IMR-90 (cell line): ENCODE results near the gene DNAJB8. TPM values are rescaled to one million over a fixed set of nuclear protein-coding genes. Genes with fewer than 3 reads are reported as not detected.

ENCODE experiments used
- ATAC-seq: fragments of 200-7000 bp; cut with Tn5 transposase; 2 replicates; pipeline ENCODE4 v1.9.1; 2020; ENCODE audit warnings: low read depth, mild to moderate bottlenecking, moderate library complexity
- BruUV-seq: library from RNA; stranded (reverse); fragments of 400-500 nt; replicated peaks from 2 replicates; lab custom pipeline; 2021; lab: Mats Ljungman, UMichigan
- CTCF ChIA-PET: fragments of 300-600 bp; formaldehyde crosslinking; extraction: SDS; loops from one replicate; lab custom pipeline; 2021; ENCODE audit warnings: antibody characterized with exemption; lab: Yijun Ruan, JAX
- POLR2A ChIA-PET: fragments of 300-600 bp; sonication (Branson Sonifier 250); formaldehyde crosslinking; loops from one replicate; lab custom pipeline; 2022; ENCODE audit warnings: antibody characterized with exemption; ENCODE audit not compliant: unreplicated experiment; lab: Charles Lee
- DNase-seq: peaks from one replicate; pipeline ENCODE4 v3.0.0; 2013
- H2AFZ ChIP-seq: replicated peaks from 2 replicates; pipeline ENCODE3; 2013; ENCODE audit warnings: low read length, mild to moderate bottlenecking; ENCODE audit not compliant: poor library complexity
- H2AK5ac ChIP-seq: 2 replicates; pipeline ENCODE4 v1.6.1; 2013; ENCODE audit warnings: low read depth, low read length, inconsistent platforms
- H2AK9ac ChIP-seq: replicated peaks from 2 replicates; pipeline ENCODE3; 2013; ENCODE audit warnings: mild to moderate bottlenecking, low read depth, low read length, moderate library complexity; ENCODE audit not compliant: poor library complexity
- H2BK120ac ChIP-seq: 2 replicates; pipeline ENCODE4 v1.6.1; 2013; ENCODE audit warnings: low read depth, low read length, inconsistent platforms
- H2BK15ac ChIP-seq: 3 replicates; pipeline ENCODE4 v1.6.1; 2013; ENCODE audit warnings: low read depth, low read length, inconsistent platforms
- H2BK20ac ChIP-seq: 2 replicates; pipeline ENCODE4 v1.6.1; 2013; ENCODE audit warnings: low read depth, mild to moderate bottlenecking, inconsistent platforms, low read length, moderate library complexity
- H2BK5ac ChIP-seq: 2 replicates; pipeline ENCODE4 v1.6.1; 2013; ENCODE audit warnings: mild to moderate bottlenecking, low read depth, low read length, inconsistent platforms; ENCODE audit not compliant: poor library complexity, severe bottlenecking
- H3K14ac ChIP-seq: replicated peaks from 2 replicates; pipeline ENCODE4 v1.6.1; 2013; ENCODE audit warnings: low read depth, low read length, inconsistent platforms
- H3K18ac ChIP-seq: 2 replicates; pipeline ENCODE4 v1.6.1; 2013; ENCODE audit warnings: low read depth, low read length, control low read depth
- H3K23ac ChIP-seq: 2 replicates; pipeline ENCODE4 v1.6.1; 2013; ENCODE audit warnings: low read depth, low read length, inconsistent platforms
- H3K27ac ChIP-seq: 2 replicates; pipeline ENCODE4 v1.5.1; 2013; ENCODE audit warnings: mild to moderate bottlenecking, control low read depth, low read length; ENCODE audit not compliant: insufficient read depth
- H3K27me3 ChIP-seq: 2 replicates; pipeline ENCODE4 v1.6.1; 2013; ENCODE audit warnings: low read length; ENCODE audit not compliant: control insufficient read depth, insufficient read depth
- H3K36me3 ChIP-seq: 2 replicates; pipeline ENCODE4 v1.6.1; 2013; ENCODE audit warnings: low read length, mixed read lengths; ENCODE audit not compliant: control insufficient read depth, insufficient read depth
- H3K4ac ChIP-seq: 2 replicates; pipeline ENCODE4 v1.6.1; 2013; ENCODE audit warnings: low read depth, low read length, inconsistent platforms
- H3K4me1 ChIP-seq: 2 replicates; pipeline ENCODE4 v1.6.1; 2013; ENCODE audit warnings: low read length, mixed read lengths; ENCODE audit not compliant: control insufficient read depth, insufficient read depth
- H3K4me2 ChIP-seq: 2 replicates; pipeline ENCODE4 v1.6.1; 2013; ENCODE audit warnings: low read depth, mild to moderate bottlenecking, control low read depth, low read length, moderate library complexity
- H3K4me3 ChIP-seq: 2 replicates; pipeline ENCODE4 v1.5.1; 2013; ENCODE audit warnings: low read depth, mild to moderate bottlenecking, control low read depth, low read length, moderate library complexity; ENCODE audit not compliant: insufficient read depth
- H3K56ac ChIP-seq: 2 replicates; pipeline ENCODE4 v1.6.1; 2013; ENCODE audit warnings: low read length, inconsistent platforms; ENCODE audit not compliant: insufficient read depth; ENCODE audit errors: extremely low read depth
- H3K79me1 ChIP-seq, 2 experiments: 2 replicates each; pipeline ENCODE4 v1.6.1; 2013; ENCODE audit warnings: low read length in 2 of 2, inconsistent platforms in 1 of 2, low read depth in 1 of 2
- H3K9ac ChIP-seq: 2 replicates; pipeline ENCODE4 v1.6.1; 2013; ENCODE audit warnings: low read depth, low read length, control low read depth
- H3K9me1 ChIP-seq: 2 replicates; pipeline ENCODE4 v1.6.1; 2013; ENCODE audit warnings: low read length, inconsistent platforms; ENCODE audit not compliant: insufficient read depth
- H3K9me3 ChIP-seq: 2 replicates; pipeline ENCODE4 v1.6.1; 2013; ENCODE audit warnings: low read length; ENCODE audit not compliant: control insufficient read depth, insufficient read depth
- H4K20me1 ChIP-seq: 2 replicates; pipeline ENCODE4 v1.6.1; 2013; ENCODE audit warnings: low read length, inconsistent platforms; ENCODE audit not compliant: insufficient read depth
- H4K5ac ChIP-seq: 2 replicates; pipeline ENCODE4 v1.6.1; 2013; ENCODE audit warnings: mild to moderate bottlenecking, low read depth, low read length, control low read depth
- H4K8ac ChIP-seq, 2 experiments: 2 replicates each; pipeline ENCODE4 v1.6.1; 2013; ENCODE audit warnings: low read depth in 2 of 2, low read length in 2 of 2, control low read depth in 1 of 2, inconsistent platforms in 1 of 2
- H4K91ac ChIP-seq: 2 replicates; pipeline ENCODE4 v1.6.1; 2013; ENCODE audit warnings: low read depth, low read length, inconsistent platforms; ENCODE audit not compliant: insufficient read depth
- MAZ ChIP-seq: IDR thresholded peaks from 2 replicates; pipeline ENCODE4 v1.6.1; 2012; ENCODE audit warnings: low read depth, mild to moderate bottlenecking, low read length, improper control_type of control experiment, moderate library complexity, borderline replicate concordance
- MXI1 ChIP-seq: IDR thresholded peaks from 2 replicates; pipeline ENCODE4 v1.6.1; 2012; ENCODE audit warnings: low read depth, mild to moderate bottlenecking, low read length, moderate library complexity, borderline replicate concordance
- POLR2A ChIP-seq: IDR thresholded peaks from 2 replicates; pipeline ENCODE4 v1.6.1; 2012; ENCODE audit warnings: mild to moderate bottlenecking, low read depth, low read length
- RCOR1 ChIP-seq: IDR thresholded peaks from 2 replicates; pipeline ENCODE4 v1.6.1; 2012; ENCODE audit warnings: mild to moderate bottlenecking, low read length, improper control_type of control experiment; ENCODE audit not compliant: insufficient replicate concordance
- WGBS, 2 experiments: methylation state at CpG; one replicate each; pipeline versions ENCODE4 v1.1.5 to v1.1.7; 2013; ENCODE audit warnings: missing lambda C conversion rate in 2 of 2; ENCODE audit not compliant: insufficient read length in 1 of 2; ENCODE audit errors: extremely low coverage in 2 of 2; 5-methylcytosine and 5-hydroxymethylcytosine counted together
- dilution Hi-C: fragments of 300-500 bp; cut with HindIII; formaldehyde crosslinking; loops from one replicate; pipeline ENCODE4 v1.14.3; 2018; ENCODE audit warnings: low sequenced_read_pairs; ENCODE audit not compliant: unreplicated experiment
- in situ Hi-C: fragments of 300-500 bp; cut with MboI; formaldehyde crosslinking; loops from 3 replicates; pipeline ENCODE4 v1.14.3; 2019; ENCODE audit warnings: low sequenced_read_pairs, inconsistent platforms, mixed read lengths
- intact Hi-C: fragments of 100-400 bp; cut with micrococcal nuclease; formaldehyde crosslinking; loops from 2 replicates; pipeline ENCODE4 v1.10.0; 2022
- polyA plus RNA-seq, 3 experiments: library from polyadenylated mRNA; depleted of rRNA; stranded (reverse); fragments of >200 nt; gene quantifications; 2 replicates each; pipeline ENCODE4 v1.2.3, GENCODE V29; 2012; ENCODE audit warnings: low replicate concordance in 1 of 3
- total RNA-seq: library from RNA; depleted of rRNA; stranded (reverse); fragments of >200 nt; gene quantifications from 2 replicates; pipeline ENCODE4 v1.2.3, GENCODE V29; 2012

The DNAJB8 gene
- total and polyA plus RNA-seq, 2 of the 4 experiments (the other 2 are of a cell fraction), result not detected

DNA sequence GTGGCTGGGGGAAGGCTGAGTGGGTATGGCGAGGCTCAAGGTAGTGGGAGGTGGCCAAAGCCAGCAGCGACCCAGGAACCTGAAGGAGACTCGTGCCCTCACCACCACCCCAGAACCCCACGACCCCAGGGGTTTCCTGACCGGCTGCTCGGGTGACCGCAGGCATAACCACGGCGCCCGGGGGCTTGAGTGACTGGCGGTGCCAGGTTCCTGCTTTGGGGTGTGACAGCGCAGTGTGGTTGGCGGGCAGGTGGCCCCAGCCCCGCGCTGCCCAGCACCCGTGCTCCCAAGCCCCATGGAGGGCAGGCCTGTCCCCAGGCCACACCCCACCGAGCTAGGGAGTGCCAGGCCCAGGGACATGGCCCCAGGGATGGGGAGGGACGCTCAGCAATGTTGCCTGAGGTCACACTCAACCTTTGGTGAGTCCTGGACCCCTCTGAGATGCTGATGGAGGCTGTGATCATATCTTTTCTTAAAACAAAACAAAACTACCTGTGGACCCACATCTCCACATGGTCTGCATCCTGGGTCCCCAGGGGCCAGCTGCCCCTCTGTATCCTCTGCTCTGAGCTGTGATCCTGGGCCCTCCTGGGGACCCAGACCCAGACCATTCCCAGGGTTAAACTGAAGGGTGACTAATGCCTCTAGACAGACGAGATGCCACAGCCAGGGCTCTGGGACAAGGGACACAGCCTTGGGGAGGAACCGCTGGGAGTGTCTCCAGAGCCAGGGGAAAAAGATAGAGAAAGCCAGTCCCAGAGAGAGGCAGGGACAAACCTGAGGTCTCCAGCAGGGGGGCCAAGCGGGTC is 13.0 kb downstream of the DNAJB8 start:
- ChIA-PET CTCF (no interaction called here), POLR2A (no interaction called here)
- intact Hi-C loops, result no loop called here
- H4K5ac ChIP-seq, result no peak overlapping the region
- H2AFZ ChIP-seq, result no peak overlapping the region
- in situ Hi-C loops, result no loop called here
- H3K27me3 ChIP-seq, result peaks cover 80% of the 10 kb centered on the region
- H2BK20ac ChIP-seq, result no peak overlapping the region
- H3K4me3 ChIP-seq, result no peak overlapping the region
- H4K20me1 ChIP-seq, result no peaks in the 10 kb centered on the region; the same call in 1 of the 2 replicates
- no peak overlapping the region for H3K4ac ChIP-seq
- no TSS peak for BruUV-seq
- no peak overlapping the region for H4K91ac ChIP-seq
- ATAC-seq (no peak), DNase-seq (no peak)
- H3K79me1 ChIP-seq, result no peaks in the 10 kb centered on the region
- peaks cover 2% of the 10 kb centered on the region; the same call in 1 of the 2 replicates for H3K9me3 ChIP-seq
- 47% methylated on average over 2 of the region's 21 CpGs; no CpG with 5 or more reads in 1 of the 2 experiments for whole genome bisulfite sequencing, 2 experiments
- H3K23ac ChIP-seq, result no peak overlapping the region
- no peak overlapping the region for H3K27ac ChIP-seq
- no peak overlapping the region for H3K4me2 ChIP-seq
- no peak overlapping the region for H2BK120ac ChIP-seq
- H2BK15ac ChIP-seq, result no peak overlapping the region
- H3K56ac ChIP-seq, result no peak overlapping the region
- dilution Hi-C loops, result no loop called here
- H2AK5ac ChIP-seq, result no peak overlapping the region
- no peaks in the 10 kb centered on the region for H3K4me1 ChIP-seq
- no peak overlapping the region for H3K14ac ChIP-seq
- H4K8ac ChIP-seq, result no peak overlapping the region
- no peak overlapping the region for H2BK5ac ChIP-seq
- no peak overlapping the region for H3K18ac ChIP-seq
- no peak overlapping the region for H3K9ac ChIP-seq
- TF ChIP-seq POLR2A, result no peak
- TF ChIP-seq RCOR1, result no peak
- no peak for TF ChIP-seq MAZ
- no peak for TF ChIP-seq MXI1
- no peaks in the 10 kb centered on the region for H3K9me1 ChIP-seq
- H2AK9ac ChIP-seq, result no peak overlapping the region
- H3K36me3 ChIP-seq, result no peaks in the 10 kb centered on the region
